Non-pigmented ciliary epithelial cell (primary cell): ENCODE measurements around the gene DHX35.

Experiments used
- DNase-seq: peaks from one replicate; pipeline ENCODE4 v3.0.0-alpha.2; 2010; ENCODE audit warnings: low read depth

The DHX35 gene

GRCh38 chr20:39059036-39059435 lies 96.9 kb downstream of the DHX35 start:
- DNase-seq: no peak

GRCh38 chr20:39066471-39067242 lies 104.5 kb downstream of the DHX35 start:
- DNase-seq: no peak

- no peak for DNase-seq
Measured at GRCh38 chr20:39067526-39068216, 105.5 kb downstream of the DHX35 start.

GRCh38 chr20:39069976-39070375 lies 107.8 kb downstream of the DHX35 start:
- no peak for DNase-seq

- peak; percentile 31 for DNase-seq
Measured at GRCh38 chr20:39070484-39071231, 108.5 kb downstream of the DHX35 start.

- DNase-seq: no peak
Measured at GRCh38 chr20:39072132-39072531, 110.0 kb downstream of the DHX35 start.

GRCh38 chr20:39072653-39073052 lies 110.5 kb downstream of the DHX35 start:
- DNase-seq: no peak

GRCh38 chr20:39075731-39076130 lies 113.6 kb downstream of the DHX35 start:
- no peak for DNase-seq

GRCh38 chr20:39076958-39077357 lies 114.8 kb downstream of the DHX35 start:
- DNase-seq: no peak

- no peak for DNase-seq
Measured at GRCh38 chr20:39080326-39080725, 118.2 kb downstream of the DHX35 start.

- DNase-seq: peak; percentile 38
Measured at GRCh38 chr20:39081255-39081654, 119.1 kb downstream of the DHX35 start.

GRCh38 chr20:39082622-39083398 lies 120.7 kb downstream of the DHX35 start:
- no peak for DNase-seq

- DNase-seq: no peak
Measured at GRCh38 chr20:39083761-39084160, 121.6 kb downstream of the DHX35 start.

- DNase-seq: no peak
Measured at GRCh38 chr20:39089029-39089428, 126.9 kb downstream of the DHX35 start.
